HG03060 (cell line): Measurements from ENCODE around the gene ANKRA2.

ENCODE experiments used
- ATAC-seq: cut with Tn5 transposase; IDR thresholded peaks from one replicate; pipeline ENCODE4 v1.9.1; 2021; ENCODE audit warnings: low read depth, moderate number of reproducible peaks; ENCODE audit not compliant: unreplicated experiment

The ANKRA2 gene

DNA sequence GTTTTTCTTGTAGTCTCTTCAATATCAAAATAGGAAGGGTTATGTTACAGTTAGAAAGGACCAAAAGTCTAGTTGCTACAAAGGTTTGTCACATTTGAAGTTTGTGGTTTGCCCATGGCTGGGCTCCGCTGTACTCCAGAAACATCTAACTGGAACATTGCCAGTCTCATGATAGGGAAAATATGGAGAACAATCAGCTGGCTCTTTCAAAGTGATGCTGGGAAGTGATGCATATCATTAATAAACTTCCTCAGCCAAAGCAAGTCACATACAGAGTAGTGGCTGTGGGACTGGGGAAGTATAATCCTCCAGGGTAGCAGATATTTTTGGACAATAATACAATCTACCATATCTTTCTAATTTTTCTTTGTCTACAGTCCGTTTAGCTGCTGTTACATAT is 58.4 kb downstream of the ANKRA2 start:
- no peak for ATAC-seq

DNA sequence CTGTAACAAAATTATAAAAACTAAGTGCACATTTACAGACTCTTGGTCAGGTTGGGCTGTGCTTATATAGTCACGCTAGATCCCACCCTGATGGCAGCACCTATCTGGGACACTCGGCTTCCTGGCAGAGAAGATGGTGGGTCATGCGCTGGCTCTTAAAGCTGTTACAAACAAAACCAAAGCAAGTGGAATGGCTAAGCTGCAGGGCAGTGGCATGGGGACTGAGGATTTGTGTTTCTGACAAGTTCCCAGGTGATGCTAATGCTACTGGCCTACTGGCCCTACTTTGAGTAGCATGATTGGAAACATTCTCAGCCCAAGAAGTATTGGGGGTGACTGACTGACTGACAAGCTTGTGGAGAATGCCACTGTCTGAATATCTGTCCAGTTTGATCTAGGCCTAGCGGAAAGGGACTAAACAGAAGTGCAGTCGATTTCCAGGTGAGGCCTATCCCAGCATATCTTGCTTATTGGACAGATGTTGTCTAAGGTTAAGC is 58.9 kb downstream of the ANKRA2 start:
- no peak for ATAC-seq
